GM18861 (cell line): Measurements from ENCODE around the gene LRWD1.
"Not testable (repeated sequence)": the region's sequence is repeated elsewhere in the genome, so short reads cannot be mapped to it uniquely, and the experiment has no call there.

Experiments used
- ATAC-seq: cut with Tn5 transposase; IDR thresholded peaks from one replicate; pipeline ENCODE4 v1.9.1; 2021; ENCODE audit not compliant: unreplicated experiment

The LRWD1 gene

GRCh38 chr7:102494026-102494425, 29.2 kb downstream of the LRWD1 start:
- not testable (repeated sequence) for ATAC-seq

- peak; percentile 72 for ATAC-seq
These were observed 29.8 kb downstream of the LRWD1 start for GRCh38 chr7:102494473-102495149.

GRCh38 chr7:102496861-102497260, 32.1 kb downstream of the LRWD1 start:
- not testable (repeated sequence) for ATAC-seq

GRCh38 chr7:102497308-102497707, 32.5 kb downstream of the LRWD1 start:
- not testable (repeated sequence) for ATAC-seq

GRCh38 chr7:102498321-102498720, 33.5 kb downstream of the LRWD1 start:
- ATAC-seq, result not testable (repeated sequence)

- not testable (repeated sequence) for ATAC-seq
These were observed 38.4 kb downstream of the LRWD1 start for GRCh38 chr7:102503141-102503540.

- not testable (repeated sequence) for ATAC-seq
These were observed 40.8 kb downstream of the LRWD1 start for GRCh38 chr7:102505298-102506185.

GRCh38 chr7:102507410-102508088, 42.8 kb downstream of the LRWD1 start:
- ATAC-seq, result not testable (repeated sequence)

GRCh38 chr7:102510575-102510974, 45.8 kb downstream of the LRWD1 start:
- ATAC-seq, result not testable (repeated sequence)

GRCh38 chr7:102511860-102512522, 47.2 kb downstream of the LRWD1 start:
- peak; percentile 21 for ATAC-seq

GRCh38 chr7:102512642-102513221, 47.9 kb downstream of the LRWD1 start:
- ATAC-seq, result not testable (repeated sequence)

- peak; percentile 63 for ATAC-seq
These were observed 50.3 kb downstream of the LRWD1 start for GRCh38 chr7:102514881-102515721.

GRCh38 chr7:102515889-102516288, 51.1 kb downstream of the LRWD1 start:
- not testable (repeated sequence) for ATAC-seq

- ATAC-seq, result not testable (repeated sequence)
These were observed 52.2 kb downstream of the LRWD1 start for GRCh38 chr7:102516951-102517350.

GRCh38 chr7:102517550-102518147, 52.9 kb downstream of the LRWD1 start, which contains the start of gene RASA4B:
RASA4B (minus strand) TSS chr7:102517777; CDS start chr7:102517710, 67 bp downstream.
- ATAC-seq, result peak; percentile 47

- not testable (repeated sequence) for ATAC-seq
These were observed 56.0 kb downstream of the LRWD1 start for GRCh38 chr7:102520797-102521196.
